SK-N-SH (cell line): ENCODE results near the gene NANOS3. TPM values are rescaled to one million over a fixed set of nuclear protein-coding genes. Genes with fewer than 3 reads are reported as not detected.
A peak's percentile ranks its signal among the peaks of the same experiment; 100 is the strongest.

Source experiments
- CTCF ChIA-PET: fragments of 300-600, 350-600 bp; formaldehyde crosslinking; extraction: SDS; loops from one replicate; lab custom pipeline; 2021; lab: Yijun Ruan, JAX
- POLR2A ChIA-PET: fragments of 350-600 bp; sonication (Branson Sonifier 250); formaldehyde crosslinking; extraction: SDS; loops from one replicate; lab custom pipeline; 2020; ENCODE audit warnings: antibody characterized with exemption, inconsistent platforms; lab: Yijun Ruan, JAX
- DNase-seq: peaks from one replicate; pipeline ENCODE4 v3.0.0; 2012
- H2AFZ ChIP-seq: fragments of 200-600 bp; sonication (generic); 2 replicates; pipeline ENCODE4 v1.8.1; 2016; ENCODE audit warnings: antibody characterized with exemption, mild to moderate bottlenecking, low read depth
- H3F3A ChIP-seq: fragments of 200-600 bp; sonication (generic); replicated peaks from 2 replicates; pipeline ENCODE3; 2016; ENCODE audit warnings: antibody characterized with exemption, mild to moderate bottlenecking; ENCODE audit not compliant: insufficient read depth
- H3K27ac ChIP-seq, 2 experiments: fragments of 200-500 bp in 1 of 2; fragments of 200-600 bp in 1 of 2; sonication (Bioruptor generic) in 1 of 2; sonication (generic), shearing (Covaris generic) in 1 of 2; 2 replicates each; pipeline versions ENCODE4 v1.5.1 to v1.6.1; 2014 to 2016; ENCODE audit warnings: low read depth in 2 of 2, inconsistent platforms in 1 of 2, low read length in 1 of 2, mild to moderate bottlenecking in 1 of 2, mixed read lengths in 1 of 2
- H3K27me3 ChIP-seq: fragments of 200-600 bp; sonication (generic), shearing (Covaris generic); 2 replicates; pipeline ENCODE4 v1.6.1; 2016; ENCODE audit warnings: mixed run types; ENCODE audit not compliant: insufficient read depth
- H3K36me3 ChIP-seq, 2 experiments: fragments of 200-500 bp in 1 of 2; fragments of 200-600 bp in 1 of 2; sonication (Bioruptor generic) in 1 of 2; sonication (generic) in 1 of 2; replicated peaks in 1 of 2; 2 replicates each; pipeline versions ENCODE3 to v1.5.1; 2014 to 2016; ENCODE audit warnings: low read length in 1 of 2, mild to moderate bottlenecking in 1 of 2; ENCODE audit not compliant: insufficient read depth in 2 of 2, control insufficient read depth in 1 of 2
- H3K4me1 ChIP-seq, 2 experiments: fragments of 200-500 bp in 1 of 2; fragments of 200-600 bp in 1 of 2; sonication (Bioruptor generic) in 1 of 2; sonication (generic), shearing (Covaris generic) in 1 of 2; 2 replicates each; pipeline versions ENCODE4 v1.5.1 to v1.6.1; 2014 to 2016; ENCODE audit warnings: low read depth in 1 of 2, low read length in 1 of 2, mixed run types in 1 of 2; ENCODE audit not compliant: insufficient read depth in 2 of 2, control insufficient read depth in 1 of 2
- H3K4me2 ChIP-seq: fragments of 200-600 bp; sonication (generic), shearing (Covaris generic); 2 replicates; pipeline ENCODE4 v1.6.1; 2017; ENCODE audit warnings: mixed run types
- H3K4me3 ChIP-seq, 2 experiments: fragments of 200-500 bp in 1 of 2; fragments of 200-600 bp in 1 of 2; sonication (Bioruptor generic) in 1 of 2; sonication (generic), shearing (Covaris generic) in 1 of 2; 2 replicates each; pipeline versions ENCODE4 v1.5.1 to v1.8.1; 2014 to 2016; ENCODE audit warnings: low read depth in 2 of 2, inconsistent platforms in 1 of 2, low read length in 1 of 2, mild to moderate bottlenecking in 1 of 2, mixed read lengths in 1 of 2, moderate library complexity in 1 of 2
- H3K79me2 ChIP-seq: fragments of 200-600 bp; sonication (generic); 2 replicates; pipeline ENCODE4 v1.8.1; 2017; ENCODE audit warnings: mild to moderate bottlenecking; ENCODE audit not compliant: insufficient read depth
- H3K9ac ChIP-seq: fragments of 200-600 bp; sonication (generic); 2 replicates; pipeline ENCODE4 v1.6.1; 2017; ENCODE audit warnings: mixed run types
- H3K9me2 ChIP-seq: fragments of 200-600 bp; sonication (generic); 2 replicates; pipeline ENCODE4 v1.6.1; 2017; ENCODE audit warnings: mixed run types
- H3K9me3 ChIP-seq: fragments of 200-600 bp; sonication (generic); 2 replicates; pipeline ENCODE4 v1.6.1; 2017; ENCODE audit warnings: mixed run types, mild to moderate bottlenecking, moderate library complexity
- H4K20me1 ChIP-seq: fragments of 200-600 bp; sonication (generic); 2 replicates; pipeline ENCODE4 v1.6.1; 2017; ENCODE audit warnings: mild to moderate bottlenecking, mixed run types; ENCODE audit not compliant: insufficient read depth
- CHD2 ChIP-seq: fragments of 150-350 bp; IDR thresholded peaks from 2 replicates; pipeline ENCODE4 v1.6.1; 2018; ENCODE audit warnings: low read length; ENCODE audit not compliant: partially characterized antibody
- ELF1 ChIP-seq: IDR thresholded peaks from 2 replicates; pipeline ENCODE4 v1.4.0; 2012
- EP300 ChIP-seq, 2 experiments: IDR thresholded peaks; 2 replicates each; pipeline versions ENCODE4 v1.4.0 to v1.6.1; 2012; ENCODE audit warnings: borderline replicate concordance in 1 of 2, low read depth in 1 of 2, low read length in 1 of 2
- FOSL2 ChIP-seq: IDR thresholded peaks from 2 replicates; pipeline ENCODE4 v1.4.0; 2012; ENCODE audit warnings: low read depth, mild to moderate bottlenecking, moderate library complexity, borderline replicate concordance
- FOXJ3 ChIP-seq: sonication (generic); formaldehyde crosslinking; IDR thresholded peaks from 2 replicates; pipeline ENCODE4 v1.5.1; 2020; ENCODE audit warnings: mild to moderate bottlenecking, missing genetic modification reagents
- FOXM1 ChIP-seq: IDR thresholded peaks from 2 replicates; pipeline ENCODE4 v1.4.0; 2012; ENCODE audit warnings: low read depth, mild to moderate bottlenecking
- GATA2 ChIP-seq: sonication (generic); formaldehyde crosslinking; IDR thresholded peaks from 2 replicates; pipeline ENCODE4 v1.5.0; 2020; ENCODE audit warnings: mild to moderate bottlenecking, missing genetic modification reagents
- JUND ChIP-seq: IDR thresholded peaks from 2 replicates; pipeline ENCODE4 v1.4.0; 2012
- MEF2A ChIP-seq: IDR thresholded peaks from 2 replicates; pipeline ENCODE4 v1.4.0; 2012; ENCODE audit warnings: low read depth, borderline replicate concordance
- NFIC ChIP-seq: IDR thresholded peaks from 2 replicates; pipeline ENCODE4 v1.4.0; 2012; ENCODE audit warnings: borderline replicate concordance
- POLR2AphosphoS5 ChIP-seq: IDR thresholded peaks from 2 replicates; pipeline ENCODE4 v1.6.1; 2012; ENCODE audit warnings: low read depth, low read length
- RAD21 ChIP-seq: IDR thresholded peaks from 2 replicates; pipeline ENCODE4 v1.6.1; 2012; ENCODE audit warnings: mild to moderate bottlenecking, low read length
- RCOR1 ChIP-seq: fragments of 150-350 bp; IDR thresholded peaks from 2 replicates; pipeline ENCODE4 v1.6.1; 2017; ENCODE audit warnings: antibody characterized with exemption, low read length
- RFX5 ChIP-seq: IDR thresholded peaks from 2 replicates; pipeline ENCODE4 v1.6.1; 2012; ENCODE audit warnings: mild to moderate bottlenecking, improper control_type of control experiment, low read length
- RXRA ChIP-seq: IDR thresholded peaks from 2 replicates; pipeline ENCODE4 v1.4.0; 2012; ENCODE audit warnings: low read depth, mild to moderate bottlenecking, borderline replicate concordance
- SIN3A ChIP-seq: IDR thresholded peaks from 2 replicates; pipeline ENCODE4 v1.6.1; 2012; ENCODE audit warnings: low read depth, mild to moderate bottlenecking, low read length, moderate library complexity, borderline replicate concordance
- TAF1 ChIP-seq: IDR thresholded peaks from 2 replicates; pipeline ENCODE4 v1.6.1; 2012; ENCODE audit warnings: low read depth, mild to moderate bottlenecking, low read length, moderate library complexity, borderline replicate concordance
- TCF12 ChIP-seq: IDR thresholded peaks from 2 replicates; pipeline ENCODE4 v1.4.0; 2012
- TEAD4 ChIP-seq: IDR thresholded peaks from 2 replicates; pipeline ENCODE4 v1.4.0; 2012; ENCODE audit warnings: mild to moderate bottlenecking, borderline replicate concordance; ENCODE audit not compliant: insufficient read depth
- WGBS: methylation state at CpG from one replicate; pipeline ENCODE4 v1.1.6; 2017; ENCODE audit warnings: low lambda C conversion rate; 5-methylcytosine and 5-hydroxymethylcytosine counted together
- polyA plus RNA-seq, 3 experiments: library from polyadenylated mRNA; depleted of rRNA; stranded (reverse); fragments of >200 nt; gene quantifications; 2 replicates each; pipeline ENCODE4 v1.2.3, GENCODE V29; 2012
- TF ChIP-seq, protein P1 (sequence below): fragments of 150-350 bp; IDR thresholded peaks from 2 replicates; pipeline ENCODE4 v1.6.1; 2016; ENCODE audit warnings: mild to moderate bottlenecking, low read depth, low read length
- TF ChIP-seq, protein P2 (sequence below): IDR thresholded peaks from 2 replicates; pipeline ENCODE4 v1.6.1; 2012; ENCODE audit warnings: mild to moderate bottlenecking, low read depth, low read length, moderate library complexity
- TF ChIP-seq, protein P3 (sequence below): IDR thresholded peaks from 2 replicates; pipeline ENCODE4 v1.4.0; 2012; ENCODE audit warnings: low read depth, borderline replicate concordance
- TF ChIP-seq, protein P4 (sequence below): fragments of 150-350 bp; IDR thresholded peaks from 2 replicates; pipeline ENCODE4 v1.6.1; 2017; ENCODE audit warnings: antibody characterized with exemption, low read length, low read depth, borderline replicate concordance
- TF ChIP-seq, protein P5 (sequence below): IDR thresholded peaks from 2 replicates; pipeline ENCODE4 v1.4.0; 2012; ENCODE audit warnings: low read depth

NANOS3 gene
- polyA plus RNA-seq, 1 of the 3 experiments (the other 2 are of a cell fraction), result 0.53 TPM

DNA sequence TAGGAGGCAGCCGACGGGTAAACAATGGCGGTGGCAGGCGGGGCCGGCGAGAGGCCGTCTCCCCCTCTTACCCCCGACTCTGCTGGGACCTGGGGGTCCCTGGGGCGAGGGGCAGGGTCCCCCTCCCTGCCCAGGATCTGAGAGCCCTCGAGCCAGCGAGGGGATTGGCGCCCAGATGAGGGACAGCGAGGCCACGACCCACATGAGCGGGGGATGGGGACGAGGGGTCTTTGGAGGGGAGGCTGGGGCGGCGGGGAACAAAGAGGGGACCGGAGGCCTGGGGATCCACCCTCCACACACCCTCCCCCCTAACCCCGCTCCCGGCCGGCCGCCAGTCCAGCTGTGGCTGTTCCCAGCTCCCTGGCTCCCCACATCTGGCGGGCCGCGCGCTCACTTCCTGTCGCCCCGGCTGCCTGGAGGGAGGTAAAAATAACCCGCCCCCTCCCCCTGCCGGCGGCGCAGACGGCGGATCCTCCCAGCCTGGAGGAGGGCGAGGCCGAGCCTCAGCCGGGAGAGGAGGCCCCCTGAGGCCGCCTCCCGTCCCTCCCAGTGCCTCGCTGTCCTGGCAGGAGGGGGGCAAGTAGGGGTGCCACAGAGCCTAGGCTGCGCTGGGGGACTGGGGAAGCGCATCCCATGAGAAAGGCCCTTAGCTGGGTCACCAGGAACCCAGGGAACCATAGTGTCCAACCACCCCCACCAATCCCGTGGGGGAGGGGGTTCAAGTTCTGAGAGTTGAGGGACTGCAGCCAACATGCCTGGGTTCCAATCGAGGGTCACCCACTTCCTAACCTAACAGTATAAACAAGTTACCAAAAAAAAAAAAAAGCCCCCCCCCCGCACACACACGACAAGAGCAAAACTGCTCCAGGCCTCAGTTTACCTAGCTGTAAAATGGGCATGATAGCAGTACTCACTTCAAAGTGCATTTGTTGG is 29.3 kb upstream of the NANOS3 start:
- H3K27me3 ChIP-seq, result no peaks in the 10 kb centered on the region
- peaks cover 71% of the 10 kb centered on the region for H3F3A ChIP-seq
- H3K36me3 ChIP-seq, result no peaks in the 10 kb centered on the region
- no peaks in the 10 kb centered on the region for H3K9me3 ChIP-seq
- peak overlapping the region; percentile 73 for H3K4me2 ChIP-seq
- ChIA-PET POLR2A (interaction anchor here (0.6 to 2.2 kb wide), 8 partner anchors 8 to 100 kb away, joined by 3 to 8 read pairs (median 4); partner anchors contain the start of genes C19orf53 and PODNL1), CTCF (interaction anchor here (1.0 to 2.9 kb wide), 5 partner anchors 11 to 63 kb away, joined by 3 to 18 read pairs (median 8); no protein-coding TSS in a partner anchor)
- H2AFZ ChIP-seq, result no peak overlapping the region
- WGBS, result 10% methylated on average over 27 of the region's 47 CpGs
- peak overlapping the region; percentile 52 to 65 for H3K4me3 ChIP-seq
- H3K4me1 ChIP-seq, result peaks cover 40 to 44% of the 10 kb centered on the region in 2 experiments; a peak in 3 of 4 replicates
- peak overlapping the region; percentile 94 for H3K9ac ChIP-seq
- H4K20me1 ChIP-seq, result no peaks in the 10 kb centered on the region
- H3K79me2 ChIP-seq, result peaks cover 23% of the 10 kb centered on the region
- H3K9me2 ChIP-seq, result no peaks in the 10 kb centered on the region
- DNase-seq, result peak; percentile 91
- H3K27ac ChIP-seq, result peak overlapping the region; percentile 100
- TF ChIP-seq TAF1 (peak; percentile 49; the same call in 1 of the 2 replicates), EP300 (IDR thresholded peaks at IDR 0.05; ENCODE audit: borderline replicate concordance in 1 of 2, low read depth in 1 of 2, low read length in 1 of 2) (peak in 1 of 2 experiments; percentile 69; a peak in 1 of 4 replicates), SIN3A (no peak), JUND (no peak), POLR2AphosphoS5 (peak; percentile 44; the same call in 1 of the 2 replicates), GATA2 (CRISPR knock-in tag) (no peak), CHD2 (no peak), TCF12 (peak; percentile 82), NFIC (peak; percentile 36; the same call in 1 of the 2 replicates), FOSL2 (no peak), ELF1 (no peak), FOXM1 (no peak), RXRA (peak; percentile 47; the same call in 1 of the 2 replicates), TEAD4 (no peak), RFX5 (no peak), RAD21 (peak; percentile 5; the same call in 1 of the 2 replicates), MEF2A (peak; percentile 92), FOXJ3 (CRISPR knock-in tag) (no peak), RCOR1 (no peak; the same call in 1 of the 2 replicates)
- TF ChIP-seq, protein P1, sequence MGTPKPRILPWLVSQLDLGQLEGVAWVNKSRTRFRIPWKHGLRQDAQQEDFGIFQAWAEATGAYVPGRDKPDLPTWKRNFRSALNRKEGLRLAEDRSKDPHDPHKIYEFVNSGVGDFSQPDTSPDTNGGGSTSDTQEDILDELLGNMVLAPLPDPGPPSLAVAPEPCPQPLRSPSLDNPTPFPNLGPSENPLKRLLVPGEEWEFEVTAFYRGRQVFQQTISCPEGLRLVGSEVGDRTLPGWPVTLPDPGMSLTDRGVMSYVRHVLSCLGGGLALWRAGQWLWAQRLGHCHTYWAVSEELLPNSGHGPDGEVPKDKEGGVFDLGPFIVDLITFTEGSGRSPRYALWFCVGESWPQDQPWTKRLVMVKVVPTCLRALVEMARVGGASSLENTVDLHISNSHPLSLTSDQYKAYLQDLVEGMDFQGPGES, result no peak
- TF ChIP-seq, protein P2, sequence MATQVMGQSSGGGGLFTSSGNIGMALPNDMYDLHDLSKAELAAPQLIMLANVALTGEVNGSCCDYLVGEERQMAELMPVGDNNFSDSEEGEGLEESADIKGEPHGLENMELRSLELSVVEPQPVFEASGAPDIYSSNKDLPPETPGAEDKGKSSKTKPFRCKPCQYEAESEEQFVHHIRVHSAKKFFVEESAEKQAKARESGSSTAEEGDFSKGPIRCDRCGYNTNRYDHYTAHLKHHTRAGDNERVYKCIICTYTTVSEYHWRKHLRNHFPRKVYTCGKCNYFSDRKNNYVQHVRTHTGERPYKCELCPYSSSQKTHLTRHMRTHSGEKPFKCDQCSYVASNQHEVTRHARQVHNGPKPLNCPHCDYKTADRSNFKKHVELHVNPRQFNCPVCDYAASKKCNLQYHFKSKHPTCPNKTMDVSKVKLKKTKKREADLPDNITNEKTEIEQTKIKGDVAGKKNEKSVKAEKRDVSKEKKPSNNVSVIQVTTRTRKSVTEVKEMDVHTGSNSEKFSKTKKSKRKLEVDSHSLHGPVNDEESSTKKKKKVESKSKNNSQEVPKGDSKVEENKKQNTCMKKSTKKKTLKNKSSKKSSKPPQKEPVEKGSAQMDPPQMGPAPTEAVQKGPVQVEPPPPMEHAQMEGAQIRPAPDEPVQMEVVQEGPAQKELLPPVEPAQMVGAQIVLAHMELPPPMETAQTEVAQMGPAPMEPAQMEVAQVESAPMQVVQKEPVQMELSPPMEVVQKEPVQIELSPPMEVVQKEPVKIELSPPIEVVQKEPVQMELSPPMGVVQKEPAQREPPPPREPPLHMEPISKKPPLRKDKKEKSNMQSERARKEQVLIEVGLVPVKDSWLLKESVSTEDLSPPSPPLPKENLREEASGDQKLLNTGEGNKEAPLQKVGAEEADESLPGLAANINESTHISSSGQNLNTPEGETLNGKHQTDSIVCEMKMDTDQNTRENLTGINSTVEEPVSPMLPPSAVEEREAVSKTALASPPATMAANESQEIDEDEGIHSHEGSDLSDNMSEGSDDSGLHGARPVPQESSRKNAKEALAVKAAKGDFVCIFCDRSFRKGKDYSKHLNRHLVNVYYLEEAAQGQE, result peak; percentile 51; the same call in 1 of the 2 replicates
- TF ChIP-seq, protein P3, sequence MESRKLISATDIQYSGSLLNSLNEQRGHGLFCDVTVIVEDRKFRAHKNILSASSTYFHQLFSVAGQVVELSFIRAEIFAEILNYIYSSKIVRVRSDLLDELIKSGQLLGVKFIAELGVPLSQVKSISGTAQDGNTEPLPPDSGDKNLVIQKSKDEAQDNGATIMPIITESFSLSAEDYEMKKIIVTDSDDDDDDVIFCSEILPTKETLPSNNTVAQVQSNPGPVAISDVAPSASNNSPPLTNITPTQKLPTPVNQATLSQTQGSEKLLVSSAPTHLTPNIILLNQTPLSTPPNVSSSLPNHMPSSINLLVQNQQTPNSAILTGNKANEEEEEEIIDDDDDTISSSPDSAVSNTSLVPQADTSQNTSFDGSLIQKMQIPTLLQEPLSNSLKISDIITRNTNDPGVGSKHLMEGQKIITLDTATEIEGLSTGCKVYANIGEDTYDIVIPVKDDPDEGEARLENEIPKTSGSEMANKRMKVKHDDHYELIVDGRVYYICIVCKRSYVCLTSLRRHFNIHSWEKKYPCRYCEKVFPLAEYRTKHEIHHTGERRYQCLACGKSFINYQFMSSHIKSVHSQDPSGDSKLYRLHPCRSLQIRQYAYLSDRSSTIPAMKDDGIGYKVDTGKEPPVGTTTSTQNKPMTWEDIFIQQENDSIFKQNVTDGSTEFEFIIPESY, result no peak
- TF ChIP-seq, protein P4, sequence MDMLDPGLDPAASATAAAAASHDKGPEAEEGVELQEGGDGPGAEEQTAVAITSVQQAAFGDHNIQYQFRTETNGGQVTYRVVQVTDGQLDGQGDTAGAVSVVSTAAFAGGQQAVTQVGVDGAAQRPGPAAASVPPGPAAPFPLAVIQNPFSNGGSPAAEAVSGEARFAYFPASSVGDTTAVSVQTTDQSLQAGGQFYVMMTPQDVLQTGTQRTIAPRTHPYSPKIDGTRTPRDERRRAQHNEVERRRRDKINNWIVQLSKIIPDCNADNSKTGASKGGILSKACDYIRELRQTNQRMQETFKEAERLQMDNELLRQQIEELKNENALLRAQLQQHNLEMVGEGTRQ, result no peak
- TF ChIP-seq, protein P5, sequence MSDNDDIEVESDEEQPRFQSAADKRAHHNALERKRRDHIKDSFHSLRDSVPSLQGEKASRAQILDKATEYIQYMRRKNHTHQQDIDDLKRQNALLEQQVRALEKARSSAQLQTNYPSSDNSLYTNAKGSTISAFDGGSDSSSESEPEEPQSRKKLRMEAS, result peak; percentile 42; the same call in 1 of the 2 replicates
